Measurements from ENCODE around the gene TMEM35B. TPM values are rescaled to one million over a fixed set of nuclear protein-coding genes. Genes with fewer than 3 reads are reported as not detected.
"Not testable (repeated sequence)": the region's sequence is repeated elsewhere in the genome, so short reads cannot be mapped to it uniquely, and the experiment has no call there.

TMEM35B gene
- total RNA-seq, result 10 to 100 TPM; 16.9 to 19.2 TPM
- long read RNA-seq, partial matches to known transcripts, result 0 of 3 reads
- long read RNA-seq, other reads (novel, unspliced or antisense), result 0 of 3 reads

DNA sequence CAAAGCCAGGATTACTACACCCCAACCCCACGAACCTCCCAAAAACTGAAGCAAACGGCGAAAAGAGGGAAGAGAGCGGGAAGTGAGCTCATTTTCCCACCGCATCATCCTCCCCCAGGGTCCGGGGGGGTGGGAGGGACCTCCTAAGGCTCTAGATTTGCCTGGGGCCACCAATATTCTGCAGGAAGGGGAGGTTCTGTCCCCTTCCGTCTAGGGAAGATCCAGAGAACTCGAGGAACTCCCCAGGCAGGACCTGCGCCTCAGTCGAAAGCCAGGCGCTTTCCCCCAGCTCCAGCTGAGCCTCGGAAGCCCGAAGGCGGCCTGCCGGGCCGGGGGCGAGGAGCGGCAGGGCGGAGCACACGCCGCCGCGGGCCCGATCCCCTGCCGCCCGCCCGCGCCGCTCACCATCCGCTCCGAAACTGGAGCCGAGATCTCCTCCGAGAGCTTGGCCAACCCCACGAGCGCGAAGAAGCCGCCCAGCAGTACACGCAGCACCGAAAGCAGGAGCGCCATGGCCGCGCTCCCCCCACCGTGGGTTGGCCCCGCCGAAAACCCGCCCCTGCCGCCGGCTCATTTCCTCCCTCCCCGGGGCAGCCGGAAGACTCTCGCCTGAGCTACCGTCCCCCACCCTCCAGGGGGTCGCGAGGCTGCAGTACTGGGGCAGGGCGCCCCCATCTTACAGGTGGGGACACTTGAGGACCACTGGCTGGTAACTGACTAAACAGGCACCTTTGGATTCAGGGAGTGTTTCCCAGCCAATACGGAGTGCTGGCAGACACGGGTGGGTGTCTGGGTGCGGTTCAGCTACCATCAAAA, at the start of gene TMEM35B:
TMEM35B (minus strand) TSS at position 555 of the 816 bp plus-strand sequence; CDS start at position 513, 42 bp downstream.
- DNase-seq (peak; percentile 77), ATAC-seq (peak; percentile 95)
- intact Hi-C loops (cut with DNase I), result loop anchor here in 1 of 2 donors (10.0 kb wide), 1 partner anchor 120 kb away; no protein-coding TSS in a partner anchor

DNA sequence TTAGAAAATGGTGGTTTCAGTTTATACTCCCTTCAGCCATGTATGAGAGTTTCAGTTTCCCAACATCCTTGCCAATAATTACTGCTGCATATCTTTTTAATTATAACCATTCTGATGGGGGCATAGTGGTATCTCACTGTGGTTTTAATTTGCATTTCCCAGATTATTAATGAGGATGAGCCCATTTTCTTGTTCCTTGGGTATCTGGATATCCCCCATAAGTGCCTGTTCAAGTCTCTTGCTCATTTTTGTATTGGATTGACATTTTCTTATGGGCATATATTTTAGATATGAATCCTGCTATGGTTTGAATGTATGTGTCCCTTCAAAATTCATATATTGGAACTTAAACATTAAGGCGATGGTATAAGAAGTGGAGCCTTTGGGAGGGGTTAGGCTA, 48.2 kb upstream of the TMEM35B start:
- DNase-seq (no peak), ATAC-seq (no peak)
- intact Hi-C loops (cut with DNase I), result loop anchor here in 1 of 2 donors (5.0 kb wide), 1 partner anchor 169 kb away; no protein-coding TSS in a partner anchor

DNA sequence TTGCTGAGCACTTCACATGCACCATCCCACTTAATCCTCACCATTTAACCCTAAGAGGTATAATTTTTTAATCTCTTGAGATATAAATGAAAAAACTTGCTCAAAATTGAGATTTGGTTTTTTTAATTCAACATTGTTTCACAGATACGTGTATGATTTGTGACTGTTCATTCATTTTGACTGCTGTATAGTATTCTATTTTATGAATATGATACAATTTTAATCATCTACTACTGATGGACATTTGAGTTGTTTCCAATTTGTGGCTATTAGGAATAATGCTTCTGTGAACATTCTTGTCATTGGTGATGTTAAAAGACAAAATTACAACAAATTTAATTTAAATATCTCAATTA, 47.2 kb upstream of the TMEM35B start:
- ATAC-seq (no peak), DNase-seq (no peak)
- intact Hi-C loops (cut with DNase I), result loop anchor here in 1 of 2 donors (5.0 kb wide), 1 partner anchor 170 kb away; no protein-coding TSS in a partner anchor

DNA sequence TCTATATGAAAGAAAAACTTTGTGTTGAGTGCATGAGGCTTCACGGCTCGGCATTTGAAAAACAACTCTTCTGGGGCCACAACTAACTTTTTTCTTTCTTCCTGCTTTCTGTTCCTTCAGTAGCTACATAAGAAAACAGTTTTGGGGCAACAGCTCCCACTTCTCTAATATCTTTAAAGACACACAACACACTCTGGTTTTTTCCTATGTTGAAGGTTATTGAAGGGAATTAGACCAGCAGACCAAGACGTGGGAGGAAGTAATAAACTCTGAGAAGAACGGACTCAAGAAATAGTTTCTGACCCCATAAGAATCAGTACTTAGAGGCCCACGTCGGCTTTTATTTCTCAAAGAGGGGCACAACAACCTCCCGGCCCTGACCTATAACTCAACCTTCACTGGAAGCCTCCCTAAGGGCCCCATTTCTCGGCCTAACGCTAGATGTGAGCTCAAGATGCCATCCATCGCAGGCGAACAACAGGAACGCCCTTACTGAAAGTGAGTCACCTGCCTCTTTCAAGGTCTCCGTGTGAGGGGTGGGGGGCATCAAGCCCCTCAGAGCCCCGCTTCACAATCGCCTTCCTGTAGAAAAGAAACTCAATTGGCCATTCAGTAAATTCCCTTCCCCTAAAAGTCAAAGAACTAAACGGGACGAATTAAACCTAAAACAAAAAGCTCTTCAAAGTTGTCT, 45.8 kb upstream of the TMEM35B start:
- intact Hi-C loops (cut with DNase I), result loop anchor here in 1 of 2 donors (5.0 kb wide), 1 partner anchor 171 kb away; no protein-coding TSS in a partner anchor
- ATAC-seq, result peak; percentile 16 to 69
- peak; percentile 32 for DNase-seq

DNA sequence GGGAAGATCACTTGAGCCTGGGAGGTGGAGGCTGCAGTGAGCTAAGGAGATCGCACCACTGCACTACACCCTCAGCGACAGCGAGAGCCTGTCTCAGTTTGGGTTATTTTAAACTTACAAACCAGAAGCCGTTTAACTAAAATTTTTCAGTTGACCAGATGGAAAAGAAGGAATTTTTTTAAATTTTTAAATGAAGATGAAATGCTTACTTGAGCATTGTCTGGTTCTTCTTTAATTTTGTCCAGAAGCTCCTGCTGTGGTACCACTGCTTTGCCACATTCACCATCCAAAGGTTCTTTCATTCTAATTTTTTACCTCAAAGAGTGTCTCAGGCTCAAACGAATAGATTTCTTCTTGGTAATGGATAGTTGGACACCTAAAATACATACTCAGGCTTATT, 45.2 kb upstream of the TMEM35B start:
- intact Hi-C loops (cut with DNase I), result loop anchor here in 1 of 2 donors (5.0 kb wide), 1 partner anchor 172 kb away; no protein-coding TSS in a partner anchor
- DNase-seq, result no peak

DNA sequence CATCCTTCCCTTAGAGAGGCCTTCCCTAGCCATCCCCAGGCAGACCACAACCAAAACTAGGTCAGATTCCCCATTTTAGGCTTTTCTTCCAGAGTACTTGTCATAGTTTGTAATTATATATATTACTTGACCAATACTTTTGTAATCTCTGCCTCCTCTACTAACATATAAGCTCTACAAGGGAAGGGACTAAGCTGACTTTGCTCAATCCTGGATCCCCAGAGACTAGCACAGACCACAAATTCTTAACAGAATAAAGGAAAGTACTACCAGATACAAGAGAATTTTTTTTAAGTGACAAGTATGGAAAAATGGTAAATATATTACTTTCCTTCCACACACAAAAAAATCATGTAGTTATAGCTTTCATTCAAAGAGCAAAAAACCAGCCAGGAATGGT, 44.6 kb upstream of the TMEM35B start:
- no peak for ATAC-seq
- no peak for DNase-seq
- intact Hi-C loops (cut with DNase I), result loop anchor here in 1 of 2 donors (5.0 kb wide), 1 partner anchor 173 kb away; no protein-coding TSS in a partner anchor

More for the DNA sequence above, 45.2 kb upstream of the TMEM35B start:
- ATAC-seq, result no peak

DNA sequence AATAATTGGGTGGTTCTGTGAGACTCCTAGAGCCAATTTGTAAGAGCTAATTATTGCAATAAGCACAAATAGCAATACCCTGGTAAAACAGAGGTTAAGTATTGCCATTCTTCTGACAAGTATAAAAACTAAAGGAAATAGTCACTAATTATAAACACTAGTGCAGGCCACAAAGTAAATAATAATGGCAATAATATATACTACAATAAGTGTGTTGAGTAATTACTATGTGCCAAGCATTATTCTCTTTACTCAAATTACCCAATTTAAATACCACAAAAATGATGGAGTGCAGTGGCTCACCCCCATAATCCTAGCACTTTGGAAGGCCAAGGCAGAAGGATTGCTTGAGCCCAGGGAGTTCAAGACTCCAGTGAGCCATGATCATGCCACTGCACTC, 31.3 kb upstream of the TMEM35B start:
- ATAC-seq, result no peak

DNA sequence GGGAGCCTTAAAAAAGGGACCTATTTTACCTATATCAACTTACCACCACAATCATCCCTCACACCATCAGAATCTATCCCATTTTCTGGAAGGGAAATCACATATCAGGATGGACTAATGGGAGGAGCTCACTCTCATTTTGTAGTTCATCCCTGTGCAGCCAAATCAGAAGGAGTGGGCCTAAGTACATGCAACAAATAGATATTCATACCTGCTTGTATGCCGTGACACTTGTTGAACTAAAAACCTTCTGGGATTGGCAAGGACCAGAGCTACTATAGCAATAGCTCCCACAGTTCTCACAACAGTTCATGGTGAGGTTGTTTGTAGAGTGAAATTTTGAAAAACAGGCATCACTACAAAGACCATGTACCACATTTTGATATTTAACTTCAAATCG, 29.3 kb upstream of the TMEM35B start:
- intact Hi-C loops (cut with DNase I), result no loop called here
- no peak for ATAC-seq
- no peak for DNase-seq

More for the DNA sequence above, 31.3 kb upstream of the TMEM35B start:
- DNase-seq, result no peak
- intact Hi-C loops (cut with DNase I), result no loop called here

DNA sequence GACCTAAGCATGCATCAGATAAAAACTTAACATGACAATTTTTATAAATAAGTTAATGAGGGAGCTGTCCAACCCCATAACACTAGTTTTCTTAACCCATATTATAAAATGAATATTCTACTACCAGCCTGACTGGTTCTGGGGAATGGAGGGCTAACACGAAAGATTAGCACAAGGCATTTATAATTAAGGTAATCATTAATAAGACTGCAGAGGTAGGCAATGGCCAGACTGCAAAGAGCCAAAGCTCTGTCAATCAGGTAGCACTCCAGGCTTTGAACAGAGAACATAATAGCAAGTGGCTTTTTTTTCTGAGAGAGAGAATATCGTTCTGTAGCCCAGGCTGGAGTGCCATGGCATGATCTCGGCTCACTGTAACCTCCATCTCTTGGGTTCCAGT, 20.6 kb upstream of the TMEM35B start:
- no peak for ATAC-seq
- no peak for DNase-seq
- intact Hi-C loops (cut with DNase I), result no loop called here

DNA sequence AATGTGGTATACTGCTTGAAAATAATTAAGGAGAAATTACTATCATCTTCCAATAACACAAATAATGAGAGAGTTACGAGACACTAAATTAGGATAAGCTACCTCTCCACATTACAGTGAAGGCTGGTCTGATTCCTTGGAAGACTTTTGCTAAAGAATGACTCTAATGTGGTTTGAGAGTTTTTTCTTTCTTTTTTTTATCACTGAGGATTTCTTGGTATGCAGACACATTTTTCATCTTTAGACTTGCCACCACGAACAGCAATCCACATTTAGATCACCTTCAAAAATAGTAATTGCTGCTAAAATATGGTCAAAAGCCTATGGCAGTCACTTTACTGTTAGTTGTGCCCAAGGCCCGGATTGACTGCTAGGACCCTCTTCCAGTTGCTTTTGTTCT, 16.6 kb upstream of the TMEM35B start:
- ATAC-seq (no peak), DNase-seq (no peak)
- intact Hi-C loops (cut with DNase I), result no loop called here

DNA sequence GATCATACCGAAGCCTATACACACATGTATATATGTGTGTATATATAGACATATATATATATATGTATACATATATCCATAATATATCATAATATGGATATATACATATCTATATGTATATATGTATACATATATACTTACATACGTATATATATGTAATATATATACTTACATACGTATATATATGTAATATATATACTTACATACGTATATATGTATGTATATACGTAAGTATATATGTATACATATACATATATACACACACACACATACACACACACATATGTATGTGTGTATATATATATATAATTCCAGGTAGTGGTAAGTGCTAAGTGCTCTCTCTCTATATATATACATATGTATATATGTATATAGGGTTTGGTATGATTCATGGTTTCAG, 9.7 kb upstream of the TMEM35B start:
- no peak for DNase-seq
- intact Hi-C loops (cut with DNase I), result no loop called here
- ATAC-seq, result no peak

DNA sequence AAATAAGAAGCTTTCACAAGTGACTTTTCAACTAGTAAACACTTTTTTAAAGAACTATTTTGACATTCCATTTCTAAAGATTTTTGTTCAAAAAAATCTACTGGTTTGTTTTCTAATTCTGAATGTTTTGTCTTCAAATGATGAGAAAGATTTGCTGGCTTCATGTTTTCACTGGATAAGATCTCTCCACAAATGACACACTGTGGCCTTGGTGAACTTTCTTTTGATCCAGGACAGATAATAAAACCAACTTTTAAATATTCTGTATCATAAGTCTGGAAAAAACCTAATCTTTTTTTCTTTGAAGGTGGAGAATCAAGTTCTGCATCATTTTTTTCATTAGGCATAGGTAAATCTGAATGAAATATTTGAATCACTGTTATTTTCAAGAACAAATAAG, 3.4 kb upstream of the TMEM35B start:
- intact Hi-C loops (cut with DNase I), result loop anchor here in 1 of 2 donors (10.0 kb wide), 1 partner anchor 124 kb away; no protein-coding TSS in a partner anchor
- no peak for DNase-seq
- ATAC-seq, result no peak

DNA sequence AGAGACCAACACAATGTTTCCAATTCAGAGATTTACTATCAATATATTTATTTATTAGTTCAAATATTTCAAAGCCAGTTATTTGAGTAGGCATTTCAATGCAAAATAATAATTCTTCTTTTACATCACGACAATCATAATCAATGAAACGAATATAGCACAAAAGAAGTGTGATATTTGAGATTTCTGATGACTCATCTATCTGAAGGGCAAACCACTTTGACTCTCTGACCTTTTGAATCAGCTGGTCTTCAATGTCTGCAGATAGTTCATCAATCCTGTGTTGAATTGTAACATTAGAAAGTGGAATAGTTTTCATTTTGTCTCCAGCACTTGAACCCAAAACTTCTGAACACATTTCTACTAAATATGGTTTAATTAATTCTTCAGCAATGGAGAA, 3.0 kb upstream of the TMEM35B start:
- DNase-seq (no peak), ATAC-seq (no peak)
- intact Hi-C loops (cut with DNase I), result loop anchor here in 1 of 2 donors (10.0 kb wide), 1 partner anchor 123 kb away; no protein-coding TSS in a partner anchor

DNA sequence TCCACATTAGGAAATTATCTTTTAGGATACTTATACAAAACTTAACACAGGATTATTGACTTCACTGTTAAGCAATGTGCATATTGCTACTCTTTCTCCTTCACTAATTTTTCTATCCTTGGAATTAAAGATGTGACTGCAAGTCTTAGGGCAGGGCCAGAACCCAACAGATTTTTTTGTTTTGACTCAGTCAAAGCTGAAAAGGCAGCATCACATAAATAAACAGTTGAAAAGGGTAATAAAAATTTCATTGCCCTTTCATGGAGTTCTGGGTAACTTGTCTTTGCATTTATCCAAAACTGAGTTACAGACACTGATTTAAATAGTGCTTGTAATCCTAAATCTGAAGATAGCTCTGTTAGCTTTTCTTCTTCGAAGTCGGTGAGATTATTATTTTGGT, 1.9 kb upstream of the TMEM35B start:
- no peak for ATAC-seq
- DNase-seq, result no peak
- intact Hi-C loops (cut with DNase I), result loop anchor here in 1 of 2 donors (10.0 kb wide), 1 partner anchor 122 kb away; no protein-coding TSS in a partner anchor

DNA sequence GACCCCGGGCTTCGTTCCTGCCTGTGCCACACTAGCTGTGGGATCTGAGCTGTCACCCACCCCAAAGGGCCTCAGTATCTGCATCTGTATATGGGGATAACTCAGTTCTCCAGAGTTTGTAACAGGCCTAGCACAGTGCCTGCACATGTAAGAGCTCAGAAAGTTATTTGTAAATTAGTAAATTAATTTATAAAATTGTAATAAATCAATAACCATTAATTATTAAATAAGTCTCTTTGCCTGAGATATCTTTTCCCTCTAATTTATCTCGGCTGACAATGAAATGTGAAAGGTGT, 410 bp upstream of the TMEM35B start:
- intact Hi-C loops (cut with DNase I), result loop anchor here in 1 of 2 donors (10.0 kb wide), 1 partner anchor 121 kb away; no protein-coding TSS in a partner anchor
- peak in 1 of 2 donors; percentile 7 for ATAC-seq
- DNase-seq, result not testable (repeated sequence)

DNA sequence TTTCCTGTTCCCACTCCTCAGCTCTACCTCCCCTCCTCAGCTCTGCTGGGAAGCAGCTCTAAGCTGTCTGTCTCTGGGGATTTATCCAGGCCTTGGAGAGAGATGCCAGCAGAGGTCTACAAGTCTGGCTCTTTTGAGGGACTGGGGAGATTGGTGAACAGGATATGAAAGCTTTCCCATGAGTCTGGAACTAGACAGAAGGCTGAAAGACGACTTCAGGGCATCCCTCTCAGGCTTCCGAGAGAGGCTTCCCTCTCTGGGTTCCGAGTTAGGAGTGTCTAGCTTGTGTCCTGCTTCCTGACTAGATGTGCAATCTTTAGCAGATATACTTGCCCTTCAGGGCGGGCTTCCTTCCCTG, 733 bp downstream of the TMEM35B start:
- intact Hi-C loops (cut with DNase I), result loop anchor here in 1 of 2 donors (10.0 kb wide), 1 partner anchor 120 kb away; no protein-coding TSS in a partner anchor
- DNase-seq (no peak), ATAC-seq (peak; percentile 42 to 65)

DNA sequence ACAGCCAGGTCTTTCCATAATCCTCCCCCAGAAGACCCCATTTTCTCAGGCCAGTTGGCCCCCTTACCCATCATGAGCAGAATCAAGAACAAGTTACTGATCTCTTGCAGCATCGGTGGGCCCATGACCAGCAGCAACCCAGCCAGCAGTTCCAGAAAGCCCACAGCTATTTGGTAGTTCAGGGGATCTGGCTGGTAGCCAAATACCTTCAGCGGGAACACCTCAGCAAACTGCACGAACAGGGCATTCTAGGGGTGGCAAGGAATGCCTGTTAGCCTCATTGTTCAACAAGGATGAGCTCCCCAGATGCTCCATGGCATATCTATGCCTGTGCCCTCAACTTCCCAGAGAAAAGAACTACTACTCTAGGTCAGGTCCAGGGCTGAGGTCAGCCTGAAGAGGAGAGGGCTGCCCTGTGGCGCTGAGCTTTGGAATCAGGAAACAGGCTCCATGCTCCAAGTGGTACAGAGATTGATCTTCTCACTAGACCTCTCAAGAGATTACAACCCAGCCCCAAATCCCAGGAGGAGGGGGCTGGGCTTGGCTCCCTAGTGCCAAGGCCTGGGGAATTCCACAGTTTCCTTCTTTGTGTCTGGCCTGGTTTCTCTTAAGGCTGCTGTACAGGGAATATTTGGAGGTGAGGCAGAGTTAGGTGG, 1.3 kb downstream of the TMEM35B start:
- no peak for DNase-seq
- intact Hi-C loops (cut with DNase I), result loop anchor here in 1 of 2 donors (10.0 kb wide), 1 partner anchor 119 kb away; no protein-coding TSS in a partner anchor
- peak in 1 of 2 donors; percentile 3 for ATAC-seq

DNA sequence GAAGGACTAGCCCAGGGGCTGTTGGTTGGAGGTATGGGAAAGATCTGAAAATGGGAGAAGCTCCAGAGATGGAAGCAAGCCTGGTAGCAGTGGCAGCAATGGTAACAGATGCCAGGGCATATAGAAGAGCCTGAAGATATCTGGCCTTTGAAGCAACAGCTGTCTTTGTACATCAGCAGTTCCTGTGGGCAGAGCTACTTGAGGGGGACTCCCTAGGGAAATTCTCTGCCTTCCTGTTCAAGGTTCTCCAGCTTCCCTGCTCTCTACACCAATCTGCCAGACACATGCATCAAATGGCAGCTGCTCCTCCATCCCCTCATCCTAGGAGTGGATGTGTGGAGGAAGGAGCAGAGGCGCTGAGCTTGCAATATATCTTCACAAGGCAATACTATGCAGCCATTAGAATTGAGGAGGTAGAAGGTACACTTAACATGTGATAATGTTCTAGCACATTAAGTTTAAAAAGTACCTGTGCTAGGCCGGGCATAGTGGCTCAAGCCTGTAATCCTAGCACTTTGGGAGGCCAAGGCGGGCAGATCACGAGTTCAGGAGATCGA, 2.2 kb downstream of the TMEM35B start:
- no peak for DNase-seq
- intact Hi-C loops (cut with DNase I), result loop anchor here in 1 of 2 donors (10.0 kb wide), 1 partner anchor 118 kb away; no protein-coding TSS in a partner anchor
- no peak for ATAC-seq

DNA sequence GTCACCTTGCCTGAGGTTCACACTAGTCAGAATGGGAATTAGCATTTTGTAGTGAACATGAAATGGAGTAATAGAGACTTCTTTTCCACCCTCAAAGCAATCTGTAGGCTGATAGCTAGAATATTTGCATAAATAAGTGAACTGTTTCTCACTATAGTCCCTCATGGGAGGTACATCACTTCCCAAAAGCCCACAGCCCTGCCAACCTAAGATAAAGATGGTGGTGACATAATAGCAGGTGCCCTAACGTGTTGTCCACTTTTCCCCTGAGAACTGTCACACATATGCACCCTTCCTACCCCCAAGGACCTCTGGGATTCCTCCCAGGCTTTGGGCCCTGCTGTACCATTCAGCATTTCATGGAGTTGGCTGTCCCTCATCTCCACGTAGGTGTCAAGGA, 4.4 kb downstream of the TMEM35B start:
- intact Hi-C loops (cut with DNase I), result loop anchor here in 1 of 2 donors (10.0 kb wide), 1 partner anchor 116 kb away; no protein-coding TSS in a partner anchor
- no peak for ATAC-seq
- no peak for DNase-seq
